H1 (cell line): Measurements from ENCODE around the gene C5orf22. TPM values are rescaled to one million over a fixed set of nuclear protein-coding genes. Genes with fewer than 3 reads are reported as not detected.

Source experiments
- CTCF ChIA-PET: fragments of 300-600 bp; sonication (Branson Sonifier 250); formaldehyde crosslinking; loops from one replicate; lab custom pipeline; 2021; ENCODE audit not compliant: partially characterized antibody; lab: Charles Lee
- POLR2A ChIA-PET: fragments of 300-600 bp; sonication (Branson Sonifier 250); formaldehyde crosslinking; loops from one replicate; lab custom pipeline; 2021; ENCODE audit warnings: inconsistent platforms; ENCODE audit not compliant: partially characterized antibody; lab: Charles Lee
- DNase-seq, 2 experiments: peaks; one replicate each; pipeline versions ENCODE4 v3.0.0 to v3.0.0-alpha.2; 2010 to 2022; ENCODE audit warnings: low spot score in 2 of 2, low read depth in 1 of 2, mixed read lengths in 1 of 2
- FAIRE-seq: peaks from 2 replicates; lab custom pipeline; 2011; peaks lifted over from hg19 to GRCh38; lab: Jason Lieb, UNC
- H2AFZ ChIP-seq: 2 replicates; pipeline ENCODE4 v1.8.1; 2012; ENCODE audit warnings: low read length, inconsistent platforms
- H2AK5ac ChIP-seq: 2 replicates; pipeline ENCODE4 v1.6.1; 2013; ENCODE audit warnings: low read depth, low read length
- H2BK120ac ChIP-seq: replicated peaks from 2 replicates; pipeline ENCODE3; 2013; ENCODE audit warnings: low read depth, low read length, inconsistent platforms
- H2BK12ac ChIP-seq: 2 replicates; pipeline ENCODE4 v1.6.1; 2013; ENCODE audit warnings: low read depth, low read length
- H2BK15ac ChIP-seq: 2 replicates; pipeline ENCODE4 v1.6.1; 2013; ENCODE audit warnings: low read length
- H2BK20ac ChIP-seq: 2 replicates; pipeline ENCODE4 v1.6.1; 2013; ENCODE audit warnings: low read length
- H2BK5ac ChIP-seq: 2 replicates; pipeline ENCODE4 v1.6.1; 2013; ENCODE audit warnings: low read depth, low read length
- H3K14ac ChIP-seq: 2 replicates; pipeline ENCODE4 v1.6.1; 2013; ENCODE audit warnings: inconsistent platforms; ENCODE audit not compliant: insufficient read length
- H3K18ac ChIP-seq: 2 replicates; pipeline ENCODE4 v1.6.1; 2013; ENCODE audit warnings: low read length; ENCODE audit errors: extremely low read depth
- H3K23ac ChIP-seq: 2 replicates; pipeline ENCODE4 v1.6.1; 2013; ENCODE audit warnings: inconsistent platforms; ENCODE audit not compliant: insufficient read length
- H3K23me2 ChIP-seq: 2 replicates; pipeline ENCODE4 v1.6.1; 2013; ENCODE audit warnings: low read depth, low read length
- H3K27ac ChIP-seq: 2 replicates; pipeline ENCODE4 v1.6.1; 2011; ENCODE audit warnings: low read depth, low read length, inconsistent platforms
- H3K27me3 ChIP-seq, 4 experiments: replicated peaks in 1 of 4; 1 replicate in 1 of 4; 2 replicates in 3 of 4; pipeline versions ENCODE4 v1.6.1 to v1.8.1; 2011 to 2013; ENCODE audit warnings: low read length in 3 of 4, mild to moderate bottlenecking in 3 of 4, inconsistent platforms in 2 of 4, mixed read lengths in 2 of 4, moderate library complexity in 1 of 4; ENCODE audit not compliant: control insufficient read depth in 3 of 4, insufficient read depth in 3 of 4; ENCODE audit errors: extremely low read depth in 1 of 4
- H3K36me3 ChIP-seq, 4 experiments: 2 replicates each; pipeline versions ENCODE4 v1.6.1 to v1.8.1; 2011 to 2013; ENCODE audit warnings: mild to moderate bottlenecking in 4 of 4, low read length in 3 of 4, moderate library complexity in 2 of 4, control low read depth in 1 of 4, inconsistent platforms in 1 of 4; ENCODE audit not compliant: insufficient read depth in 4 of 4, control insufficient read depth in 2 of 4
- H3K4ac ChIP-seq: replicated peaks from 2 replicates; pipeline ENCODE3; 2013; ENCODE audit warnings: low read length, low read depth, mixed read lengths, inconsistent platforms; ENCODE audit not compliant: insufficient read length
- H3K4me1 ChIP-seq, 4 experiments: replicated peaks in 1 of 4; 1 replicate in 1 of 4; 2 replicates in 3 of 4; pipeline versions ENCODE4 v1.6.1 to v1.8.1; 2011 to 2013; ENCODE audit warnings: low read length in 3 of 4, inconsistent platforms in 2 of 4, mixed read lengths in 1 of 4; ENCODE audit not compliant: insufficient read depth in 4 of 4, control insufficient read depth in 3 of 4
- H3K4me2 ChIP-seq, 2 experiments: 2 replicates each; pipeline versions ENCODE4 v1.6.1 to v1.8.1; 2011 to 2013; ENCODE audit warnings: low read depth in 2 of 2, low read length in 2 of 2, control low read depth in 1 of 2, inconsistent platforms in 1 of 2, mild to moderate bottlenecking in 1 of 2; ENCODE audit not compliant: insufficient read depth in 1 of 2
- H3K4me3 ChIP-seq, 4 experiments: fragments of 200-600, 300-600 bp in 1 of 4; sonication (generic), shearing (Covaris generic), sonication (Bioruptor Twin) in 1 of 4; 2 replicates each; pipeline versions ENCODE4 v1.5.1 to v1.8.1; 2011 to 2016; ENCODE audit warnings: low read length in 4 of 4, low read depth in 3 of 4, control low read depth in 2 of 4, inconsistent platforms in 2 of 4, mild to moderate bottlenecking in 2 of 4, mixed read lengths in 1 of 4, moderate library complexity in 1 of 4; ENCODE audit not compliant: insufficient read depth in 2 of 4; ENCODE audit errors: extremely low read depth in 1 of 4
- H3K56ac ChIP-seq: replicated peaks from 2 replicates; pipeline ENCODE3; 2013; ENCODE audit warnings: low read depth, mild to moderate bottlenecking, mixed read lengths, low read length, inconsistent platforms; ENCODE audit not compliant: insufficient read length
- H3K79me1 ChIP-seq: 2 replicates; pipeline ENCODE4 v1.6.1; 2013; ENCODE audit warnings: low read depth, low read length, control low read depth
- H3K79me2 ChIP-seq, 2 experiments: 2 replicates each; pipeline versions ENCODE4 v1.6.1 to v1.8.1; 2012 to 2013; ENCODE audit warnings: low read length in 2 of 2, mild to moderate bottlenecking in 2 of 2, inconsistent platforms in 1 of 2; ENCODE audit not compliant: insufficient read depth in 2 of 2, control insufficient read depth in 1 of 2
- H3K9ac ChIP-seq, 4 experiments: replicated peaks in 1 of 4; 1 replicate in 1 of 4; 2 replicates in 3 of 4; pipeline versions ENCODE4 v1.6.1 to v1.8.1; 2011 to 2013; ENCODE audit warnings: low read depth in 3 of 4, low read length in 3 of 4, control low read depth in 2 of 4, mild to moderate bottlenecking in 2 of 4, moderate library complexity in 2 of 4, inconsistent platforms in 1 of 4; ENCODE audit errors: extremely low read depth in 1 of 4
- H3K9me3 ChIP-seq, 2 experiments: 2 replicates each; pipeline versions ENCODE4 v1.6.1 to v1.8.1; 2012 to 2013; ENCODE audit warnings: mild to moderate bottlenecking in 2 of 2, moderate library complexity in 2 of 2, control low read depth in 1 of 2, inconsistent platforms in 1 of 2, low read depth in 1 of 2, low read length in 1 of 2, mixed read lengths in 1 of 2; ENCODE audit not compliant: insufficient read depth in 2 of 2
- H4K20me1 ChIP-seq, 2 experiments: replicated peaks in 1 of 2; 2 replicates each; pipeline versions ENCODE3 to v1.8.1; 2011 to 2013; ENCODE audit warnings: inconsistent platforms in 2 of 2, low read length in 2 of 2, mild to moderate bottlenecking in 1 of 2; ENCODE audit not compliant: insufficient read depth in 2 of 2, control insufficient read depth in 1 of 2
- H4K5ac ChIP-seq: 2 replicates; pipeline ENCODE4 v1.6.1; 2013; ENCODE audit warnings: low read length, low read depth, mixed read lengths, inconsistent platforms; ENCODE audit not compliant: insufficient read length
- H4K8ac ChIP-seq: 2 replicates; pipeline ENCODE4 v1.8.0; 2013; ENCODE audit warnings: mild to moderate bottlenecking, moderate library complexity, low read length, inconsistent platforms; ENCODE audit not compliant: insufficient read depth; ENCODE audit errors: extremely low read depth
- H4K91ac ChIP-seq: replicated peaks from 2 replicates; pipeline ENCODE3; 2013; ENCODE audit warnings: low read length, mixed read lengths, inconsistent platforms; ENCODE audit not compliant: insufficient read length
- CREB1 ChIP-seq: IDR thresholded peaks from 2 replicates; pipeline ENCODE4 v1.6.1; 2012; ENCODE audit warnings: inconsistent platforms
- WGBS, 2 experiments: shearing (Covaris generic) in 1 of 2; methylation state at CpG; one replicate each; pipeline versions ENCODE4 v1.1.6 to v1.1.7; 2013 to 2015; ENCODE audit warnings: low lambda C conversion rate in 2 of 2, mixed read lengths in 2 of 2, inconsistent platforms in 1 of 2, low coverage in 1 of 2, missing lambda C conversion rate in 1 of 2; ENCODE audit not compliant: insufficient replicate concordance in 2 of 2, insufficient coverage in 1 of 2, insufficient read length in 1 of 2; ENCODE audit errors: extremely low coverage in 1 of 2, missing lambda C conversion rate in 1 of 2; 5-methylcytosine and 5-hydroxymethylcytosine counted together
- polyA plus RNA-seq, 7 experiments: library from polyadenylated mRNA; depleted of rRNA in 3 of 7; stranded (reverse) in 5 of 7; unstranded in 2 of 7; fragments of >200 nt in 5 of 7; fragments of 200-250 nt in 2 of 7; gene quantifications; 1 replicate in 5 of 7; 2 replicates in 1 of 7; 4 replicates in 1 of 7; pipeline versions ENCODE4 v1.2.1 to v1.2.3, GENCODE V29; 2011 to 2013; ENCODE audit warnings: missing spikeins in 2 of 7, mixed read lengths in 2 of 7
- small RNA-seq: library from polyadenylated mRNA; stranded (forward); fragments of <200 nt; extraction: miRNeasy Mini kit (QIAGEN cat#:217004); gene quantifications from one replicate; pipeline ENCODE3, GENCODE V24; 2013; ENCODE audit not compliant: insufficient read depth
- total RNA-seq: library from RNA; stranded (reverse); fragmentation: NEBNext Ultra II Directional; extraction: Animal tissue kit (Norgen Biotek cat#: 25700); gene quantifications from 2 replicates; pipeline ENCODE4 v1.2.1, GENCODE V29; 2021

C5orf22 gene
- total and polyA plus RNA-seq, 2 of the 8 experiments (the other 6 are each of a cell fraction or from before 2014, with no cell fraction given) = 19.6 to 36.2 TPM

- CTCF ChIA-PET = interaction anchor here (0.6 to 2.0 kb wide), 8 partner anchors 9 to 205 kb away, joined by 3 to 13 read pairs (median 4); partner anchors contain the start of gene PDZD2
- POLR2A ChIA-PET = no interaction called here
- no peak overlapping the region for H2BK120ac ChIP-seq
- no peak overlapping the region for H4K5ac ChIP-seq
- H3K36me3 ChIP-seq = no peaks in the 10 kb centered on the region
- DNase-seq (no peak), FAIRE-seq (no peak)
- no peaks in the 10 kb centered on the region for H3K9me3 ChIP-seq
- H3K4ac ChIP-seq = no peak overlapping the region
- 91% methylated on average over 2 of the region's 2 CpGs; no CpG with 5 or more reads in 1 of the 2 experiments for WGBS, 2 experiments
- no peaks in the 10 kb centered on the region for H3K27me3 ChIP-seq
- no peak overlapping the region for H2BK12ac ChIP-seq
- no peak overlapping the region for H3K27ac ChIP-seq
- TF ChIP-seq CREB1 = no peak
- H3K14ac ChIP-seq = no peak overlapping the region
- no peaks in the 10 kb centered on the region for H3K23me2 ChIP-seq
- no peaks in the 10 kb centered on the region for H3K4me1 ChIP-seq
- no peak overlapping the region for H4K8ac ChIP-seq
- no peaks in the 10 kb centered on the region for H3K79me2 ChIP-seq
- no peak overlapping the region for H4K91ac ChIP-seq
- no peak overlapping the region for H2AK5ac ChIP-seq
- H3K56ac ChIP-seq = no peak overlapping the region
- no peaks in the 10 kb centered on the region for H4K20me1 ChIP-seq
- H2BK15ac ChIP-seq = no peak overlapping the region
- no peak overlapping the region for H3K18ac ChIP-seq
- no peaks in the 10 kb centered on the region for H3K79me1 ChIP-seq
- H3K23ac ChIP-seq = no peak overlapping the region
- no peak overlapping the region for H3K4me3 ChIP-seq
- H2BK5ac ChIP-seq = no peak overlapping the region
- H2BK20ac ChIP-seq = no peak overlapping the region
- no peak overlapping the region for H3K4me2 ChIP-seq
- no peak overlapping the region for H3K9ac ChIP-seq
- H2AFZ ChIP-seq = no peak overlapping the region
Measured at GRCh38 chr5:31604644-31605043, 72.5 kb downstream of the C5orf22 start.

Small RNA genes lying within 50 kb of the gene (small RNA-seq; reads per million reads assigned to genes)
- gene RF00019 (not detected), gene RNU6-363P (not detected)

Other genes starting within 250 kb of the C5orf22 start
- 122 and 124 TPM in 2 replicates for gene DROSHA, start 208 bp upstream of the C5orf22 start, total RNA-seq
- 65.9 and 82.0 TPM in 2 replicates for gene DROSHA, start 208 bp upstream of the C5orf22 start, polyA plus RNA-seq (2011; rRNA removed)
- gene PDZD2, start 106.8 kb downstream of the C5orf22 start, total RNA-seq = 6.8 and 8.5 TPM in 2 replicates
- gene PDZD2, start 106.8 kb downstream of the C5orf22 start, polyA plus RNA-seq (2011; rRNA removed) = 1.2 and 1.7 TPM in 2 replicates